ENCODE data around the gene MTHFD2L. TPM values are rescaled to one million over a fixed set of nuclear protein-coding genes. Genes with fewer than 3 reads are reported as not detected.

Gene MTHFD2L
- total RNA-seq, result 13.8 TPM
- long read RNA-seq, transcript MTHFD2L-203 (8 exons, 2,354 nt), result major isoform, 15 of 26 reads
- long read RNA-seq, transcript MTHFD2L-208 (2 exons, 2,363 nt), result minor isoform, 6 of 26 reads
- long read RNA-seq, partial matches to known transcripts, result 0 of 26 reads
- long read RNA-seq, other reads (novel, unspliced or antisense), result 4 of 26 reads

- no peak for TF ChIP-seq CTCF (IDR thresholded peaks at IDR 0.05; ENCODE audit: borderline replicate concordance)
- intact Hi-C loops (cut with micrococcal nuclease), result no loop called here
These were observed at the start of gene MTHFD2L for GRCh38 chr4:74157561-74158465. MTHFD2L (plus strand) TSS chr4:74158118; CDS start chr4:74158139, 21 bp downstream.

GRCh38 chr4:74108457-74109115 is 49.3 kb upstream of the MTHFD2L start:
- Histone ChIP-seq H3K27ac (replicated peaks) (peak overlapping the region; percentile 90), H3K9me3 (replicated peaks) (no peaks in the 10 kb centered on the region), H3K27me3 (ENCODE audit: low read depth) (no peaks in the 10 kb centered on the region), H3K4me3 (no peak overlapping the region), H3K4me1 (peaks cover 65% of the 10 kb centered on the region), H3K36me3 (no peaks in the 10 kb centered on the region)
- intact Hi-C loops (cut with micrococcal nuclease), result no loop called here
- no peak for DNase-seq
- TF ChIP-seq CTCF (IDR thresholded peaks at IDR 0.05; ENCODE audit: borderline replicate concordance), result no peak

More at GRCh38 chr4:74157561-74158465, at the start of gene MTHFD2L:
- no peaks in the 10 kb centered on the region for H3K27me3 ChIP-seq (ENCODE audit: low read depth)
- peak within 1 kb of the TSS; percentile 94 for H3K27ac ChIP-seq (replicated peaks)
- peak; percentile 95 for DNase-seq
- H3K36me3 ChIP-seq, result peaks cover 13% of the 10 kb centered on the region
- peak within 1 kb of the TSS; percentile 72 for H3K4me3 ChIP-seq
- no peaks in the 10 kb centered on the region for H3K9me3 ChIP-seq (replicated peaks)
- H3K4me1 ChIP-seq, result peaks cover 47% of the 10 kb centered on the region

GRCh38 chr4:74109116-74109869 is 48.6 kb upstream of the MTHFD2L start:
- TF ChIP-seq CTCF (IDR thresholded peaks at IDR 0.05; ENCODE audit: borderline replicate concordance), result no peak
- Histone ChIP-seq H3K4me1 (peaks cover 65% of the 10 kb centered on the region), H3K27me3 (ENCODE audit: low read depth) (no peaks in the 10 kb centered on the region), H3K36me3 (no peaks in the 10 kb centered on the region), H3K9me3 (replicated peaks) (no peaks in the 10 kb centered on the region), H3K27ac (replicated peaks) (peak overlapping the region; percentile 90), H3K4me3 (no peak overlapping the region)
- DNase-seq, result peak; percentile 29
- intact Hi-C loops (cut with micrococcal nuclease), result no loop called here

GRCh38 chr4:74109870-74110605 is 47.9 kb upstream of the MTHFD2L start:
- intact Hi-C loops (cut with micrococcal nuclease), result no loop called here
- peaks cover 65% of the 10 kb centered on the region for H3K4me1 ChIP-seq
- peak overlapping the region; percentile 90 for H3K27ac ChIP-seq (replicated peaks)
- no peaks in the 10 kb centered on the region for H3K27me3 ChIP-seq (ENCODE audit: low read depth)
- H3K36me3 ChIP-seq, result no peaks in the 10 kb centered on the region
- H3K9me3 ChIP-seq (replicated peaks), result no peaks in the 10 kb centered on the region
- no peak for DNase-seq
- no peak overlapping the region for H3K4me3 ChIP-seq
- no peak for TF ChIP-seq CTCF (IDR thresholded peaks at IDR 0.05; ENCODE audit: borderline replicate concordance)

All from left ventricle myocardium inferior (tissue), 1 donor.